GM23338 (cell line): ENCODE data around the gene VBP1. TPM values are rescaled to one million over a fixed set of nuclear protein-coding genes. Genes with fewer than 3 reads are reported as not detected.
"Not testable (repeated sequence)": the region's sequence is repeated elsewhere in the genome, so short reads cannot be mapped to it uniquely, and the experiment has no call there.

Experiments used
- ATAC-seq: fragments of 200-7000 bp; cut with Tn5 transposase; 3 replicates; pipeline ENCODE4 v1.9.1; 2020
- DNase-seq: peaks from one replicate; pipeline ENCODE4 v3.0.0-alpha.2; 2015; ENCODE audit warnings: low spot score
- H2AFZ ChIP-seq: fragments of 200-600 bp; sonication (generic); 2 replicates; pipeline ENCODE4 v1.8.0; 2016; ENCODE audit warnings: antibody characterized with exemption, mild to moderate bottlenecking, moderate library complexity
- H3F3A ChIP-seq: fragments of 200-600 bp; sonication (generic); replicated peaks from 2 replicates; pipeline ENCODE4 v1.8.0; 2017; ENCODE audit warnings: antibody characterized with exemption, mixed run types, low read depth
- H3K27ac ChIP-seq: fragments of 200-600 bp; sonication (generic); 2 replicates; pipeline ENCODE4 v1.6.1; 2016; ENCODE audit warnings: low read depth
- H3K27me3 ChIP-seq: fragments of 200-600 bp; sonication (generic); 2 replicates; pipeline ENCODE4 v1.8.0; 2016; ENCODE audit warnings: mild to moderate bottlenecking, mixed run types, moderate library complexity; ENCODE audit not compliant: insufficient read depth
- H3K36me3 ChIP-seq: fragments of 200-600 bp; sonication (generic); 2 replicates; pipeline ENCODE4 v1.8.0; 2016; ENCODE audit warnings: mild to moderate bottlenecking; ENCODE audit not compliant: insufficient read depth
- H3K4me1 ChIP-seq: fragments of 200-600 bp; sonication (generic); 2 replicates; pipeline ENCODE4 v1.8.0; 2016; ENCODE audit warnings: mild to moderate bottlenecking, moderate library complexity; ENCODE audit not compliant: insufficient read depth
- H3K4me2 ChIP-seq: fragments of 200-600 bp; sonication (generic); 2 replicates; pipeline ENCODE4 v1.7.1; 2017; ENCODE audit warnings: mixed run types
- H3K4me3 ChIP-seq: fragments of 200-600 bp; sonication (generic); 2 replicates; pipeline ENCODE4 v1.6.1; 2016; ENCODE audit warnings: mixed run types
- H3K79me2 ChIP-seq: fragments of 200-600 bp; sonication (generic); replicated peaks from 2 replicates; pipeline ENCODE4 v1.8.0; 2017; ENCODE audit warnings: mild to moderate bottlenecking; ENCODE audit not compliant: insufficient read depth
- H3K9me2 ChIP-seq: fragments of 200-600 bp; sonication (generic); 2 replicates; pipeline ENCODE4 v1.8.0; 2017; ENCODE audit not compliant: insufficient read depth
- H4K20me1 ChIP-seq: fragments of 200-600 bp; sonication (generic); replicated peaks from 2 replicates; pipeline ENCODE4 v1.8.0; 2017; ENCODE audit warnings: mild to moderate bottlenecking; ENCODE audit not compliant: insufficient read depth
- H3K27ac Mint-ChIP-seq: 2 replicates; pipeline ENCODE4 v1.8.0; 2020; ENCODE audit warnings: inconsistent platforms, mild to moderate bottlenecking, moderate library complexity, mixed read lengths
- H3K27me3 Mint-ChIP-seq: 3 replicates; pipeline ENCODE4 v1.8.0; 2022; ENCODE audit warnings: low read depth, mild to moderate bottlenecking, moderate library complexity, mixed read lengths, inconsistent platforms; ENCODE audit not compliant: insufficient read depth, poor library complexity
- H3K36me3 Mint-ChIP-seq: 3 replicates; pipeline ENCODE4 v1.8.0; 2021; ENCODE audit warnings: low read depth, mild to moderate bottlenecking, inconsistent platforms, moderate library complexity, mixed read lengths
- H3K4me1 Mint-ChIP-seq: 3 replicates; pipeline ENCODE4 v1.8.0; 2020; ENCODE audit warnings: mild to moderate bottlenecking, inconsistent platforms, mixed read lengths
- H3K4me3 Mint-ChIP-seq: 3 replicates; pipeline ENCODE4 v1.8.0; 2021; ENCODE audit warnings: moderate library complexity, mild to moderate bottlenecking, inconsistent platforms, mixed read lengths
- H3K9me3 Mint-ChIP-seq: 3 replicates; pipeline ENCODE4 v1.8.0; 2020; ENCODE audit warnings: moderate library complexity, mild to moderate bottlenecking, inconsistent platforms, mixed read lengths
- CREB1 ChIP-seq: fragments of 250-450 bp; sonication (Bioruptor Pico); IDR thresholded peaks from 2 replicates; pipeline ENCODE4 v1.5.0; 2020; ENCODE audit warnings: low read depth, mild to moderate bottlenecking, moderate library complexity
- EZH2phosphoT487 ChIP-seq: fragments of 200-600 bp; sonication (generic); IDR thresholded peaks from one replicate; pipeline ENCODE4 v1.8.1; 2018; ENCODE audit warnings: antibody characterized with exemption; ENCODE audit not compliant: unreplicated experiment
- POLR2AphosphoS5 ChIP-seq: IDR thresholded peaks from 2 replicates; pipeline ENCODE4 v1.6.1; 2016; ENCODE audit warnings: antibody characterized with exemption, low read depth
- STAT1 ChIP-seq: IDR thresholded peaks from one replicate; pipeline ENCODE4 v1.6.1; 2016; ENCODE audit warnings: antibody characterized with exemption; ENCODE audit not compliant: unreplicated experiment
- ZNF114 ChIP-seq: fragments of 250-450 bp; sonication (Bioruptor Pico); IDR thresholded peaks from 2 replicates; pipeline ENCODE4 v1.5.0; 2020; ENCODE audit warnings: mild to moderate bottlenecking, moderate library complexity
- ZNF331 ChIP-seq: fragments of 250-450 bp; sonication (Bioruptor Pico); IDR thresholded peaks from 2 replicates; pipeline ENCODE4 v1.5.0; 2020; ENCODE audit warnings: low read depth, mild to moderate bottlenecking, moderate library complexity
- polyA plus RNA-seq: library from polyadenylated mRNA; unstranded; fragments of >200 nt; fragmentation: Nextera tagmentation; extraction: Ambion mirVana; gene quantifications from 2 replicates; pipeline ENCODE4 v1.2.1, GENCODE V29; 2016
- total RNA-seq: library from RNA; depleted of rRNA; stranded (reverse); fragments of >200 nt; shearing (Covaris generic); gene quantifications from 2 replicates; pipeline ENCODE4 v1.2.3, GENCODE V29; 2014
- TF ChIP-seq, protein P1 (sequence below): IDR thresholded peaks from 2 replicates; pipeline ENCODE4 v1.6.1; 2016; ENCODE audit warnings: antibody characterized with exemption

VBP1 gene
- total and polyA plus RNA-seq, 2 experiments from 2014 or later = 62.5 to 84.4 TPM

DNA sequence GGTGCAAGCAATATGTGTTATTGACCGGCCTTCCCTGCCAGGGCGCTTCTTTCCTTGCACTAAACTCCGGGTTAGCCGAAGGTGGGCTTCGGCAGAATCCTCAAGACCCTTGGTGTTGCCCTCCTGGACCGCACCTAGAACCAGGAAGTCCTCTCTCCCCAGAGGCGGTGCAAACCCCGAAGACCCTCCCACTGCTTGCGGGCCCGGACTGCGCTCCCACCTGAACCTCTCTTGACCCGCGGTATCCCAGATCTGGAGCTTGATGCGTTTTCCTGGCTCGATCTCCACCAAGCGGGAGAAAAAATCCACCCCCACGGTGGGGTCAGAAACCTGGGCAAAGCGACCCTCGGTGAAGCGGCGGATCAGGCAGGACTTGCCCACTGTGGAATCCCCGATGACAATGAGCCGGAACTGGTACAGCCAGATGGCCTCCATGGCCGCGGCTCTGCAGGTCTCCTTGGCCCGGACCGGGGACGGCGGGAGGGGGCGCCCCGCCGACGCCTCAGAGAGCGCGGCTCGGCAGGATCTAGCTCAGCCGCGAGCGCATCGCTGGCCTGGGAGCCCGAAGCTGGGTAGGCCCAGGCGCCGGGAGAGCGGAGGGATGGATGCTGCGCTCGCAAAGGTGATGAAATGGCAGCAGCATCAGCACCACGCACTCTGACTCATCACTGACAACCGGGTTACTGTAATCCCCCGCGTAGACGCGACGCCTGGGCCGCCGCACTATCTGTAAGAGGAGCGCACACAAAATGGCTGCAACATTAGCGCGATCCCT is 47.8 kb downstream of the VBP1 start, which contains the start of gene RAB39B:
Gene RAB39B, minus strand, starts transcription at position 638 of the 775 bp plus-strand sequence. Its CDS starts 203 bp downstream, at position 435.
- Histone ChIP-seq H2AFZ (no peak within 1 kb of the TSS), H3K4me2 (peak within 1 kb of the TSS; percentile 83), H3F3A (no peaks in the 10 kb centered on the region), H3K4me1 (no peaks in the 10 kb centered on the region), H3K79me2 (peaks cover 15% of the 10 kb centered on the region), H3K9me2 (no peaks in the 10 kb centered on the region), H4K20me1 (no peaks in the 10 kb centered on the region), H3K4me3 (peak within 1 kb of the TSS; percentile 72), H3K27ac (peak within 1 kb of the TSS; percentile 87), H3K36me3 (no peaks in the 10 kb centered on the region), H3K27me3 (no peaks in the 10 kb centered on the region)
- peak; percentile 61; the same call in 1 of the 2 replicates for TF ChIP-seq CREB1 (CRISPR knock-in tag)
- TF ChIP-seq POLR2AphosphoS5 = peak; percentile 38; the same call in 1 of the 2 replicates
- TF ChIP-seq ZNF331 = no peak
- no peak for TF ChIP-seq ZNF114 (CRISPR knock-in tag)
- no peak for TF ChIP-seq STAT1
- H3K4me3 Mint-ChIP-seq = peak within 1 kb of the TSS; percentile 90
- no peaks in the 10 kb centered on the region; the same call in 2 of the 3 replicates for H3K9me3 Mint-ChIP-seq
- peak; percentile 97 for ATAC-seq
- peaks cover 4% of the 10 kb centered on the region; the same call in 1 of the 3 replicates for H3K36me3 Mint-ChIP-seq
- peaks cover 10% of the 10 kb centered on the region for H3K4me1 Mint-ChIP-seq
- H3K27me3 Mint-ChIP-seq = no peaks in the 10 kb centered on the region
- H3K27ac Mint-ChIP-seq = peak within 1 kb of the TSS; percentile 65; the same call in 1 of the 2 replicates
- DNase-seq = peak; percentile 80

DNA sequence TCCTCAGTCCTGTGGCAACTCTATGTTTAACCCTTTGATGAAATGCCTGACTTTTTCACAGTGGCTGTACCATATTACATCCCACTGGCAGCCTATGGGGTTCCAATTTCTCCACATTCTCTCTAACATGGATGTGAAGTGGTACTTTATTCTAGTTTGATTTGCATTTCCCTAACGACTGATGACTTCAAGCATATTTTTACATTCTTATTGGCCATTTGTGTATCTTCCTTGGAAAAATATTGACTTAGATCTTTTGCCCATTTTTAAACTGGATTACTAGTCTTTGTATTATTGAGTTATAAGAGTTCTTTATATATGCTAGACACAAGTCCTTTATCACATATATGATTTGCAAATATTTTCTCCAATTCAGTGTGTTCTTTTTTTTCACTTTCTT is 50.2 kb downstream of the VBP1 start:
- H3K4me3 ChIP-seq = no peak overlapping the region
- TF ChIP-seq, protein P1, sequence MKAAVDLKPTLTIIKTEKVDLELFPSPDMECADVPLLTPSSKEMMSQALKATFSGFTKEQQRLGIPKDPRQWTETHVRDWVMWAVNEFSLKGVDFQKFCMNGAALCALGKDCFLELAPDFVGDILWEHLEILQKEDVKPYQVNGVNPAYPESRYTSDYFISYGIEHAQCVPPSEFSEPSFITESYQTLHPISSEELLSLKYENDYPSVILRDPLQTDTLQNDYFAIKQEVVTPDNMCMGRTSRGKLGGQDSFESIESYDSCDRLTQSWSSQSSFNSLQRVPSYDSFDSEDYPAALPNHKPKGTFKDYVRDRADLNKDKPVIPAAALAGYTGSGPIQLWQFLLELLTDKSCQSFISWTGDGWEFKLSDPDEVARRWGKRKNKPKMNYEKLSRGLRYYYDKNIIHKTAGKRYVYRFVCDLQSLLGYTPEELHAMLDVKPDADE = no peak
- no peak for TF ChIP-seq EZH2phosphoT487
- Mint-ChIP-seq H3K9me3 (peaks cover 1% of the 10 kb centered on the region; the same call in 2 of the 3 replicates), H3K36me3 (no peaks in the 10 kb centered on the region), H3K4me1 (peaks cover 4% of the 10 kb centered on the region), H3K27me3 (no peaks in the 10 kb centered on the region), H3K4me3 (no peak overlapping the region), H3K27ac (no peak overlapping the region)
- no peaks in the 10 kb centered on the region for H3F3A ChIP-seq
- no peak overlapping the region for H2AFZ ChIP-seq
- H3K79me2 ChIP-seq = peaks cover 15% of the 10 kb centered on the region
- no peaks in the 10 kb centered on the region for H4K20me1 ChIP-seq
- no peak overlapping the region for H3K27ac ChIP-seq
- H3K9me2 ChIP-seq = no peaks in the 10 kb centered on the region
- no peaks in the 10 kb centered on the region for H3K4me1 ChIP-seq
- no peak overlapping the region for H3K4me2 ChIP-seq
- no peaks in the 10 kb centered on the region for H3K36me3 ChIP-seq
- ATAC-seq (no peak), DNase-seq (no peak)
- H3K27me3 ChIP-seq = no peaks in the 10 kb centered on the region

DNA sequence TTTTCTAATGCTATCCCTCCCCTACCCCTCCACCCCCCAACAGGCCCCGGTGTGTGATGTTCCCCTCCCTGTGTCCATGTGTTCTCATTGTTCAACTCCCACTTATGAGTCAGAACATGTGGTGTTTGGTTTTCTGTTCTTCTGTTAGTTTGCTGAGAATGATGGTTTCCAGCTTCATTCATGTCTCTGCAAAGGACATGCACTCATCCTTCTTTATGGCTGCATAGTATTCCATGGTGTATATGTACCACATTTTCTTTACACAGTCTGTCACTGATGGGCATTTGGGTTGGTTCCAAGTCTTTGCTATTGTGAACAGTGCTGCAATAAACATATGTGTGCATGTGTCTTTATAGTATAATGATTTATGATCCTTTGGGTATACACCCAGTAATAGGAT is 51.7 kb downstream of the VBP1 start:
- H2AFZ ChIP-seq, H3K36me3 Mint-ChIP-seq, H3K4me3 ChIP-seq, H3K4me1 Mint-ChIP-seq, H3K4me1 ChIP-seq, DNase-seq, H4K20me1 ChIP-seq, H3K27me3 Mint-ChIP-seq, H3K9me2 ChIP-seq, H3K27me3 ChIP-seq, H3K27ac ChIP-seq, H3F3A ChIP-seq, H3K4me2 ChIP-seq, H3K27ac Mint-ChIP-seq, H3K36me3 ChIP-seq, H3K9me3 Mint-ChIP-seq, H3K4me3 Mint-ChIP-seq, ATAC-seq, H3K79me2 ChIP-seq: not testable (repeated sequence)
